EL (cell line): Measurements from ENCODE around the gene FAM234A.
A peak's percentile ranks its signal among the peaks of the same experiment; 100 is the strongest.
"Not testable (repeated sequence)": the region's sequence is repeated elsewhere in the genome, so short reads cannot be mapped to it uniquely, and the experiment has no call there.

Experiments
- DNase-seq: peaks from one replicate; pipeline ENCODE4 v3.0.0-alpha.2; 2016

The FAM234A gene

GRCh38 chr16:234468-235305 lies at the start of gene FAM234A:
TSS of gene FAM234A (plus strand) at chr16:234821. CDS start at chr16:254414, 19,593 bp downstream.
- peak; percentile 91 for DNase-seq

- no peak for DNase-seq
Measured at GRCh38 chr16:185213-185612, 49.4 kb upstream of the FAM234A start.

GRCh38 chr16:185691-186090 lies 48.9 kb upstream of the FAM234A start:
- no peak for DNase-seq

GRCh38 chr16:187330-187729 lies 47.3 kb upstream of the FAM234A start:
- no peak for DNase-seq

GRCh38 chr16:188674-189073 lies 45.9 kb upstream of the FAM234A start:
- no peak for DNase-seq

GRCh38 chr16:189604-190186 lies 44.9 kb upstream of the FAM234A start:
- no peak for DNase-seq

GRCh38 chr16:191831-192230 lies 42.8 kb upstream of the FAM234A start:
- DNase-seq = no peak

GRCh38 chr16:192686-193085 lies 41.9 kb upstream of the FAM234A start:
- DNase-seq = no peak

GRCh38 chr16:193441-193840 lies 41.2 kb upstream of the FAM234A start:
- DNase-seq = no peak

GRCh38 chr16:194516-194915 lies 40.1 kb upstream of the FAM234A start:
- DNase-seq = no peak

GRCh38 chr16:200388-200787 lies 34.2 kb upstream of the FAM234A start:
- DNase-seq = peak; percentile 80

GRCh38 chr16:203246-203645 lies 31.4 kb upstream of the FAM234A start:
- DNase-seq = no peak

GRCh38 chr16:204046-204445 lies 30.6 kb upstream of the FAM234A start:
- not testable (repeated sequence) for DNase-seq

GRCh38 chr16:209359-209758 lies 25.3 kb upstream of the FAM234A start:
- DNase-seq = not testable (repeated sequence)

GRCh38 chr16:211631-212180 lies 22.9 kb upstream of the FAM234A start:
- DNase-seq = not testable (repeated sequence)

- DNase-seq = no peak
Measured at GRCh38 chr16:212999-213398, 21.6 kb upstream of the FAM234A start.

GRCh38 chr16:220021-220420 lies 14.6 kb upstream of the FAM234A start:
- no peak for DNase-seq

- DNase-seq = peak; percentile 13
Measured at GRCh38 chr16:228151-228851, 6.3 kb upstream of the FAM234A start.

- peak; percentile 86 for DNase-seq
Measured at GRCh38 chr16:228852-229730, 5.5 kb upstream of the FAM234A start, which contains the start of gene LUC7L. TSS of gene LUC7L (minus strand) at chr16:229449. CDS start at chr16:229339, 110 bp downstream.

- DNase-seq = no peak
Measured at GRCh38 chr16:229731-230281, 4.8 kb upstream of the FAM234A start.

GRCh38 chr16:230351-230750 lies 4.3 kb upstream of the FAM234A start:
- not testable (repeated sequence) for DNase-seq

- DNase-seq = no peak
Measured at GRCh38 chr16:230949-231348, 3.7 kb upstream of the FAM234A start.
